Hematopoietic multipotent progenitor cell treated with erythropoietin and hydrocortisone succinate and interleukin-3 and kit ligand, for 17 days (in vitro differentiated cells): ENCODE data around the gene CLCN6.
A peak's percentile ranks its signal among the peaks of the same experiment; 100 is the strongest.

Source experiments
- DNase-seq: peaks from one replicate; pipeline ENCODE4 v3.0.0-alpha.2; 2015; ENCODE audit warnings: low spot score

The CLCN6 gene

DNA sequence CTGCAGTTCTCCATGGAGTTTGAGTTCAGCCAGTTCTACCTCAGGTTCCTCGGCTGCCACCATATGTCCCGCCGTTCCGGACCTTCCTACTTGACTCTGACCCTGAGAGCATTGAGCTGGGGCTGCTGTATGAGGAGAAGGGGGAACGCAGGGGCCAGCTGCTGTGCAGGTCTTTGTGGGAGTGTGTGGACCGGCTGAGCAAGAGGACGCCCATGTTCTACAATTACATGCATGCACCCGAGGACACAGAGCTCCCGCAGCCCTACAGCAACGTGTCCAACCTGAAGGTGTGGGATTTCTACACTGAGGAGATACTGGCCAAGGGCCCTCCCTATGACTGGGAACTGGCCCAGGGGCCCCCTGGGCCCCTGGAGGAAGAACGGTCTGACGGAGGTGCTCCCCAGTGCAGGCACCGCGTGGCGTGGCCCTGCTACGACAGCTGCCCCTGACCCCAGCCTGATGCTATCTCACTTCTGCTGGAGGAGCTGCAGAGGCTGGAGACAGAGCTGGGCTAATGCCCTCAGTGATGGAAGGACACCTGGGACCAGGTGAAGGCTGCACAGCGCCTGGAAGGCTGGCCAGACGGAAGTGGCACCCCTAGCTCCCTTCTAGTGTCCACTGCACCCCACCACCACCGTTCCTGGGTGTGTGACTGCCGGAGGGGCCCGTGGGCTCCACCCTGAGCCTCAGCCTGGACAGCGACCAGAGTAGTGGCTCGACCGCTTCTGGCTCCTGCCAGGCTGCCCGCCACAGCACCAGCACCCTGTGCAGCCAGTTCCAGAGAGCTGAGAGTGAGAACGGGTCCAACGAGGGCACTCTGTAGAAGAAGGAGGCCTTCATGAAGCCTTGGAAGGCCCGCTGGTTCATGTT lies 73.6 kb downstream of the CLCN6 start:
- no peak for DNase-seq

DNA sequence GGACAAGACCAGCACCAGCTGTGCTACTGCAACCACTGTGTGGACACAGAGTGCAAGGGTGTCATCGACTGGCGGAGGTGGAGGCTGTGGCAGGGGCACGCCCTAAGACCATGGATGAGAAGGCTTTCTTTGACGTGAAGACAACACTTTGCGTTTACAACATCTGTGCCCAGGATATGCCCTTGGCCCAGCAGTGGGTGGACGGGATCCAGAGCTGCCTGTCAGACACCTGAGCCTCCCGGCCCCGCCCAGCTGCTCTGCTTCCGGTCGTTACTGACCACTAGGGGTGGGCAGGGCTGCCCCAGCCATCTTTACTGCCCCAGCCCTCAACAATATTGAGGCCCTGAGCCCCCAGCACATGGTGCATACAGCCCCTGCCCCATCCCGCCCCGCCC lies 74.2 kb downstream of the CLCN6 start:
- no peak for DNase-seq

DNA sequence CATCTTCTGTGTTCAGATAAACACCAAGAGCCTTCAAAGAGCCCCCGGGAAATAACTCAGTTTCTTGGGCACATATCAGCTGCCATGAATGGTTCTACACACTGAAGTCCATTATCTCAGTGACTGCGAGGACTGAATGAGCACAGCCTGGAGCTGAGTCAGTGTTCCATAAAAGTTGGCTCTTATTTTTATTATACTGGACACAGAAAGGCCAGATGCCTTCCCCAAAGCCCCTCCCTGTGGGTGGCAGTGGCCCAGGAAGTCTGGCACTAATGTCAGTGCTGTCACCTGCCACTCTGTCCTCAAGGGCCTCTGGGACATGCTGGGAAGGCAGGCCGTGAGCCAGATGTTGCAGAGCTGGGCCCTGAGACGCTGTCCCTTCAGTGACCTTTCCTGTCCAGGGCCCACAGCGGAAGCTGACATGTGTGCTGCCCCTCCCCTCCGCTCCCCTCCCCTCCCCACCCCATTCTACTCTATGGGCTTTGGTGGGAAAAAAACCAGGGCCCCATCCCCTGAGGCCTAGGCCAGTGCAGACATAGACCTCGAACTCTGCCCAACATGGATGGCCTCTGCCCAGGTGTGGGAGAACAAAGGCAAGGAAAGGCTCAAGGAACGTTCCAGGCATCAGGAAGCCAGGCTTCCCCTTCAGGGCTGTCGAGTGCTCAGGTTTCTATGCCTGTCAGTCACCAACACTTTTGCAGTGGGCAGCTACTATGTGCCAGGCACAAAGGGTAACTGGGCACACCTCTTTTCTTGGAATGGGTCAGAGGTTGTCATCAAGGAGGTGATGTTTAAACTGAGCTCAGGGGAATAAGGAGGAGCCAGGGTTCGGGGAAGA lies 75.1 kb downstream of the CLCN6 start:
- no peak for DNase-seq

DNA sequence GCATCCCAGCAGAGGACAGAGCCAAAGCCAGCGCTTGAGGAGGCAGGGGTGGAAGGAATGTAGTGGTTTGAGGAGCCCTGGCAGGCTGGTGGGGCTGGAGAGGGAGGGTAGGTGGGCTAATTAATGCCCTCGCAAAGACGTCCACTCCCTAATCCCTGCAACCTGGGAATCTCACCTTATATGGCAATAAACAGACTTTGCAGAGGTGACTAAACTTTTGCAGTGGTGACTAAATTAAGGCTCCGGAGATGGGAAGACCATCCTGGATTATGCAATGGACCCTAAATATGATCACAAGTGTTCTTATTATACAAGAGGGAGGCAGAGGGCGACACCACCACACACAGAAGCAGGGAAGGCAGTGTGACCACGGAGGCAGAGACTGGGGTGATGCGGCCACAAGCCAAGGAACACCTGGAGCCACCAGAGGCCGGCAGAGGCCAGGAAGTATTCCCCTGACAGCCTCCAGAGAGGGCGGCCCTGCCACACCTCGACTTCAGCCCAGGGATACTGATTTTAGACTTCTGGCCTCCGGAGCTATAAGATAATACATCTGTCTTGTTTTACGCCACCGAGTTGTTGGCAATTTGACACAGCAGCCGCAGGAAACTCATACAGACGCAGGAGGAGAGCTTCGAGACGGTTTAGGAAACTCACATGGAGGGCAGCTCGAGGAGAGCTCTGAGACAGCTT lies 75.9 kb downstream of the CLCN6 start:
- DNase-seq = peak; percentile 42

DNA sequence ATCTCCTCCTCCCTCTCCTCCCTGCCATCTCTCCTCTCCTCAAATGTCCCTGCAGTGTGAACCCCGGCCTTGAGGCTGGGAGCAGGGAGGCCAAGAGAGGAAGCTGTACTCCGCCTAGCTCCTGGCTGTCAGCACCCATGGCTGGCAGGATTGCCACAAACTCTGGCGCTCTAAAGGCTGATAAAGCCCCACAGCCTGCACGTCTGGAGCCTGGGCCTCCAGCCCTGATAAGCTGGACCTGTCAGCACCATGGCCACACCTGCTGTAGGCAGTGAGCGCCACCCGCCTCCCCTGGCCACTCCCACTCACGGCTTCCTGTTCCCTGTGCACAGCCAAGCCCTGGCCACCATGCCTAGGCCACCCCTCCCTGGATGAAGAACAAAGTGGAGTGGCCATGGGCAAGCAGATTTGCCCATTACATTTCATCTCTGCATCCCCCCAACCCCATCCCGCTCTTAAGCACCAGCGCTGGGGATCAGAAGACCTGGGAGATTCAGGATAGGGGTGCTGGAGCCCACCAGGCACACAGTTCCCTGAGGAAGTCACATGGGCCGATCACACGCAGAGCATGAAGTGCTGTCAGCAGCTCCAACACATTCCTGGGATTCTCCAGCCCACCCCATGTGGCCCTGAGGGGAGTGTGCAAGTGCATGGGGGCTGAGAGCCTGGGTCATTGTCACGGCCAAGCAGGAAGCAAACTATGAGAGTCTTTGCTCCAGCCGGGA lies 77.0 kb downstream of the CLCN6 start:
- DNase-seq = peak; percentile 89

DNA sequence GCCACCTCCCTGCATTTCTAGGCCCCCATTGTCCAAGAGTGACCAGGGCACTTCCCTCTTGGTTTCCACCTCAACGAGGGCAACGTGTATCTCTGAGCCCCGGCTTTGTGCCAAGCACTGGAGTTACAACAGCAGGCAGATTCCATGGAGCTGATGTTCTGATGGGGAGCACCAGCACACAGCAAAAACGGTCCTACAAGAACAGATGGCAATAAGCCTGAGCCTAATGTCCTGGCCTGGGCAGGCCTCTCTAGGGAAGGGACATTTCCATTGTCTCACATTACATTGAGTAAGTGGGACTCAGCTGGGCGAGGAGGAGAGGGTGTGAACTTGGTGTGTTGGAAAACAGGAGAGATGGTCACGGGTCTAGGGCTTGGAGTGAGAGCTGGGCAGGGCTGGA lies 79.9 kb downstream of the CLCN6 start:
- no peak for DNase-seq

DNA sequence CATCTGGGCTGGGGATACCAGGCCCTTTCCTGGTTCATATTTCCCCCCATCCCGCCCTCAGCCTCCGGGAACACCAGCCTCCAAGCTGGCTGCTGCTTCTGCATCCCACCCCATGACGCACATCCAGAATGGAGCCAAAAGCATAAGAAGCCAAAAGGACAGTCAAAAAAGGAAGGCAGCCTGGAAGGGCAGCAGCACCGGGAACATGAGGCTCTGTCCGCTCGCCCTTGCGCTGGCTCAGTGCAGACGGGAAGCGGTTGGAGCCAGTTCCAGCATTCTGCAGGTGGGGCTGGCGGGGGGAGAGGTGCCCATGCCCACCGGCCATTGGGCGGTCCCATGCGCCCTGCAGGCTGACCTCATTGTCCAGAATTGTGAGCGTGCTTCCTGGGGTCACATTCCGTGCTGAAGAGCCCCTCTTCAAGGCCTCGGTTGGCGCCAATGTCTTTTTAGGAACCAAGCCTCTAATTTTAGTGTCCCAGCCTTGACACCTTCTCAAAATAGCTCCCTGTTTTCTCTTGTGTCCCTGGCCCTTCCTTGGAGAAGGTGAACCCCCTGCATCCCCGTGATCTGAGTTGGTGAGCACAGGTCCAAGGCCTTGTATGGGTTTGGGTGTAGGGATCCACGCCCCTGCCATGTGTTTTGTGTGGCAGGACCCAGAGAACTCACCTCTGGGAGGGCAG lies 81.1 kb downstream of the CLCN6 start:
- no peak for DNase-seq

DNA sequence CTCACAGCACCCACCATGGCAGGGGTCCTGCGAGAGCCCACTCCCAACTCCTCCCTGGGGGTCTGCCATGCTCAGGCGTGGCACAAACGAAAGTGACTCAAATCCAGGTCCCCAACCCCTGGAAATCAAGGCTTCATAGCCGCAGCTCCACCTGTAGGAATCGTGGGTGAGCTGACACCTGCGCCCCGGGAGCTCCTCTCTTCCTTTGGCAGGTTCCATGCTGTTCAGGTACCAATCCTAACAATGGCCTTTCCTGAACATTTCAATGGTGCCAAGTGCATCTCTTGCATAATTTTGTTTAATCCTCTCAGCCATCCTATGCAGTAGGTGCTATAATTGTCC lies 81.6 kb downstream of the CLCN6 start:
- no peak for DNase-seq

DNA sequence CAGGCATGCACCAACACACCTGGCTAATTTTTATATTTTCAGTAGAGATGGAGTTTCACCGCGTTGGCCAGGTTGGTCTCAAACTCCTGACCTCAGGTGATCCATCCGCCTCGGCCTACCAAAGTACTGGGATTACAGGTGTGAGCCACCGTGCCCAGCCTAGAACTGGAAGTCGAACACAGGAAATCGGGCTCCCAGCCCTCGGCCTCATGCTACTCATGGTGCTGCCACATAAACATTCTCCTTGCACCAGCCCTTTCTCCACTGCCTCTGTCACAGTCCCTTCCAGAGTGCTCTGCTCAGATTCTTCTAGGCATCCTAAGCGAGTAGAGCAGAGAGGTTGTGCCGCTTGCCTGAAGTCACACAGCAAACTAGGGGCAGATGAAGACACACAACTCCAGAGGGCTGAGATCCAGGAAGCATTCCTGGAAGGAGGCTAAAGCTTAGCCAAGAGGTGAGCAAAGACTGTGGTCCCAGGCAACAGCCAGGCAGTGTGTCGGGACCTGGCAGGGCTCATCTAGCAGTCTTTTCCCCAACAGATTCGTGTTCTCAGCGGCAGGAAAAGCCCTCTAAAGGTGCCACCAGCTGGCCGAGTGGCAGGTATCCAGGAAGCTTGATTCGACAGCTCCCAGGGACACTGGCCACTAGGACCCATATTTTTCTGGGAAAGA lies 82.3 kb downstream of the CLCN6 start:
- no peak for DNase-seq

DNA sequence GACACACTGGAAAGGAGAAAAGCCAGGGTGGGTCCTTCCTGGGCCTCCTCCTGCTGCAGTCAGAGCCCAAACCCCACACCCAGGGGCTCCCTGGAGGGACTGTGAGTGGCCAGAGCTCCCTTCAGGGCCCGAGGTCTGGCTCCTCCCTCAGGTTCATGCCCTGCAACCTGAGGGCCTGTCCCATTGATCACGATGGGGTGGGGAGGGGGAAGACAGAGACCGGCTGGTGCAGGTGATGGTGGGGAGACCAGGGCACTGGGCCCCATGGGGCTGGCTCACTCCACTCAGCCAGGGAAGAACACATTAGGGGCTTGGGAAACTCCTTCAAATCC lies 82.9 kb downstream of the CLCN6 start:
- DNase-seq = no peak

DNA sequence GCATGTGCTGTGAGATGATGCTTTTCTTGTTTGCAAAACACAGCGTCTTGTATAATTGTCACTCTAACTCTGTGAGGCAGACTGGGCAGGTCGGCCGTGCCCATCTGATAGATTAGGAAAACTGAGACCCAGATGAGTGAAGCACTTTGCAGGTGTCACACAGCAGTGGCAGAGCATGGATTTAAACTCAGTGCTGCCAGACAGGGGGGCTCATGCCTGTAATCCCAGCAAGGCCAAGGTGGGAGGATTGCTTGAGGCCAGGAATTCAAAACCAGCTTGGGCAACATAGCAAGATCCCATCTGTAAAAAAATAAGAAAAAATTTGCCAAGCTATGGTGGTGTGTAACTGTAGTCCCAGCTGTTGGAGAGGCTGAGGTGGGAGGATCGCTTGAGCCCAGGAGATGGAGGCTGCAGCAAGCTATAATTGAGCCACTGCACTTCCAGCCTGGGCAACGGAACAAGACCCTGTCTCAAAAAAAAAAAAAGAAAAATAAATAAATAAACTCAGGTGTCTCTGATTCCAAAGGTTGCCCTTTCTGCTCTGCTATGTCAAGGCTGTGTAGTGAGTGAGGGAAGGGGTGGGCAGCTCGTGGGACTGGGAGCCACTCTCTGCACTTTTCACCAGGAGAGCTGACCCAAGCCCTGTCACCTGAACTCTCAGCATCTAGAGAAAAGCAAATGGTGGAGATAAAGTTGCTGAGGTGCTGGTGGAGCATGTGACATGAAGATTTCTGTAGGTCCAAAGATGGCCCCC lies 85.6 kb downstream of the CLCN6 start:
- DNase-seq = no peak
